Trophoblast cell (in vitro differentiated cells and primary cell): ENCODE data around the gene TEKTIP1.
A peak's percentile ranks its signal among the peaks of the same experiment; 100 is the strongest.

Source experiments
- DNase-seq, 2 donors: peaks; one replicate each; pipeline ENCODE4 v3.0.0-alpha.2; 2016
- H2AFZ ChIP-seq: 2 replicates; pipeline ENCODE4 v1.6.1; 2013; ENCODE audit warnings: low read length, moderate library complexity, mild to moderate bottlenecking; ENCODE audit not compliant: insufficient read depth, poor library complexity
- H2AK5ac ChIP-seq: 2 replicates; pipeline ENCODE4 v1.6.1; 2013; ENCODE audit warnings: mild to moderate bottlenecking, low read length
- H2BK120ac ChIP-seq: 2 replicates; pipeline ENCODE4 v1.6.1; 2013; ENCODE audit warnings: low read length, mild to moderate bottlenecking, moderate library complexity; ENCODE audit not compliant: insufficient read depth, poor library complexity
- H2BK12ac ChIP-seq: 2 replicates; pipeline ENCODE4 v1.6.1; 2013; ENCODE audit warnings: mild to moderate bottlenecking, low read length, moderate library complexity
- H2BK5ac ChIP-seq: 2 replicates; pipeline ENCODE4 v1.6.1; 2013; ENCODE audit warnings: low read length, low read depth, moderate library complexity, mild to moderate bottlenecking; ENCODE audit not compliant: poor library complexity
- H3K14ac ChIP-seq: 2 replicates; pipeline ENCODE4 v1.6.1; 2013; ENCODE audit warnings: mild to moderate bottlenecking, low read length
- H3K18ac ChIP-seq: 2 replicates; pipeline ENCODE4 v1.6.1; 2013; ENCODE audit warnings: mild to moderate bottlenecking, low read length
- H3K23ac ChIP-seq: 2 replicates; pipeline ENCODE4 v1.6.1; 2013; ENCODE audit warnings: low read length
- H3K27ac ChIP-seq: 2 replicates; pipeline ENCODE4 v1.5.1; 2013; ENCODE audit warnings: low read depth, mild to moderate bottlenecking, inconsistent platforms, low read length, moderate library complexity
- H3K27me3 ChIP-seq: 2 replicates; pipeline ENCODE4 v1.6.1; 2013; ENCODE audit warnings: inconsistent platforms, mild to moderate bottlenecking, low read length, moderate library complexity; ENCODE audit not compliant: insufficient read depth
- H3K36me3 ChIP-seq, 2 experiments: 1 replicate in 1 of 2; 2 replicates in 1 of 2; pipeline ENCODE4 v1.6.1; 2013; ENCODE audit warnings: low read length in 2 of 2, mild to moderate bottlenecking in 2 of 2, moderate library complexity in 1 of 2; ENCODE audit not compliant: insufficient read depth in 2 of 2, control insufficient read depth in 1 of 2
- H3K4ac ChIP-seq: 2 replicates; pipeline ENCODE4 v1.6.1; 2013; ENCODE audit warnings: low read depth, mild to moderate bottlenecking, low read length, moderate library complexity
- H3K4me1 ChIP-seq, 2 experiments: 1 replicate in 1 of 2; 2 replicates in 1 of 2; pipeline ENCODE4 v1.6.1; 2013; ENCODE audit warnings: low read length in 2 of 2, mild to moderate bottlenecking in 2 of 2, moderate library complexity in 1 of 2; ENCODE audit not compliant: insufficient read depth in 2 of 2, control insufficient read depth in 1 of 2
- H3K4me2 ChIP-seq: 2 replicates; pipeline ENCODE4 v1.6.1; 2013; ENCODE audit warnings: inconsistent platforms, mild to moderate bottlenecking, low read length, moderate library complexity
- H3K4me3 ChIP-seq: 2 replicates; pipeline ENCODE4 v1.5.1; 2013; ENCODE audit warnings: mild to moderate bottlenecking, low read depth, low read length, inconsistent platforms
- H3K79me1 ChIP-seq: one replicate; pipeline ENCODE4 v1.6.1; 2013; ENCODE audit warnings: low read length
- H3K79me2 ChIP-seq: 2 replicates; pipeline ENCODE4 v1.6.1; 2013; ENCODE audit warnings: low read length, mild to moderate bottlenecking; ENCODE audit not compliant: control insufficient read depth, insufficient read depth, poor library complexity
- H3K9ac ChIP-seq: 2 replicates; pipeline ENCODE4 v1.6.1; 2013; ENCODE audit warnings: mild to moderate bottlenecking, low read length
- H3K9me3 ChIP-seq: 2 replicates; pipeline ENCODE4 v1.6.1; 2013; ENCODE audit warnings: low read depth, mild to moderate bottlenecking, control low read depth, inconsistent platforms, low read length; ENCODE audit not compliant: insufficient read depth
- H4K12ac ChIP-seq: 2 replicates; pipeline ENCODE4 v1.6.1; 2013; ENCODE audit warnings: low read depth, mild to moderate bottlenecking, low read length, moderate library complexity
- H4K8ac ChIP-seq: 2 replicates; pipeline ENCODE4 v1.6.1; 2013; ENCODE audit warnings: low read depth, mild to moderate bottlenecking, low read length, moderate library complexity
- H4K91ac ChIP-seq: one replicate; pipeline ENCODE4 v1.6.1; 2013; ENCODE audit warnings: low read depth, mild to moderate bottlenecking, low read length, moderate library complexity
- WGBS: extraction: QIAGEN DNeasy Blood & Tissue Kit; methylation state at CpG from one replicate; pipeline ENCODE4 v1.1.7; 2013; ENCODE audit warnings: missing lambda C conversion rate; ENCODE audit not compliant: insufficient read length, insufficient coverage; ENCODE audit errors: extremely low coverage; 5-methylcytosine and 5-hydroxymethylcytosine counted together

TEKTIP1 gene

DNA sequence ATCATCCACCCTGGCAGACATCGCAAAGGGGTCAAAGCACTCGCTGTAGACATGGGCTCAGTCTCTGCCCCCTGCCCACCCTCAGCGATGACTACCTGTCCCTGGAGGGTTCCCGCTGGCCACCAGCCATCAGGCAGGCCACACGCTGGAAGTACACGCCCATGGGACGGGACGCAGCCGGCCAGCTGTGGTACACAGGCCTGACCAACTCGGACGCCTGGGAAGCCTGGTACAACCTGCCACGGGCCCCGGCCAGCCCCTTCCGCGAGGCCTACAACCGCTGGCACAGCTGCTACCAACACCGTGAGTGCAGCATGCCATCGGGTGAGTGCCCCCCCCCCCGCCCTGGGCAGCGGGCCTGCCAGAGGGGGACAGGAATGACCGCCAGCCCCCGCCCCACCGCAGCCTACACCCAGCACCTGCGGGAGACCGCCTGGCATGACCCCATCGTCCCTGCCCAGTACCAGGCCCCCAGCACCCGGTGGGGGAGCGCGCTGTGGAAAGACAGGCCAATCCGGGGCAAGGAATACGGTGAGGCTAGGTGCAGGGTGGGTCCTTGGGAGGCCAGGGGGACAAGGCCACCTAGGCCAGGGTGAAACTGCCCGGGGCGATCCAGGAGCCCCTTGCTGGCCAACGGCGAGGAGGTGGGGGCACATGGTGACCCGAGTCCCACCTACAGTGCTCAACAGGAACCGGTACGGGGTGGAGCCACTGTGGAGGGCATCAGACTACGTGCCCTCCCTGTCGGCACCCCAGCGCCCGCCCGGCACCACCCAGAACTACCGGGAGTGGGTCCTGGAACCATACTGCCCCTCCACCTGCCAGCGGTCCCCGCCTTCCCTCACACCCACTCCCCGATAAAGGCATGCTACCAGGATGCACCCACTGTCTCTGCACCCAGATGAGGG is 4.4 kb downstream of the TEKTIP1 start:
- Histone ChIP-seq H3K9me3 (peaks cover 4% of the 10 kb centered on the region), H3K27ac (no peak overlapping the region), H3K4me1 (peaks cover 2 to 5% of the 10 kb centered on the region in 2 experiments), H3K23ac (no peak overlapping the region), H3K27me3 (no peaks in the 10 kb centered on the region), H3K4me3 (no peak overlapping the region), H4K12ac (no peak overlapping the region), H3K36me3 (peaks cover 62 to 65% of the 10 kb centered on the region in 2 experiments), H3K79me1 (no peaks in the 10 kb centered on the region), H2AK5ac (no peak overlapping the region), H2BK5ac (no peak overlapping the region), H3K18ac (no peak overlapping the region), H3K4me2 (no peak overlapping the region), H2BK12ac (no peak overlapping the region), H3K79me2 (no peaks in the 10 kb centered on the region), H3K9ac (no peak overlapping the region), H3K4ac (no peak overlapping the region), H4K91ac (no peak overlapping the region), H3K14ac (no peak overlapping the region), H4K8ac (no peak overlapping the region), H2AFZ (no peak overlapping the region), H2BK120ac (no peak overlapping the region)
- WGBS, result no CpG with 5 or more reads among the region's 47 CpGs
- DNase-seq, result no peak

- Histone ChIP-seq H3K4me2 (no peak overlapping the region), H3K4ac (no peak overlapping the region), H4K91ac (no peak overlapping the region), H3K79me1 (no peaks in the 10 kb centered on the region), H3K18ac (no peak overlapping the region), H3K4me3 (no peak overlapping the region), H2AFZ (no peak overlapping the region), H3K4me1 (peaks cover 0 to under 1% of the 10 kb centered on the region in 2 experiments), H3K9ac (no peak overlapping the region), H3K9me3 (peaks cover 4% of the 10 kb centered on the region), H3K14ac (no peak overlapping the region), H3K27ac (no peak overlapping the region), H2BK12ac (no peak overlapping the region), H2BK5ac (no peak overlapping the region), H2AK5ac (no peak overlapping the region), H4K12ac (no peak overlapping the region), H2BK120ac (no peak overlapping the region), H3K79me2 (no peaks in the 10 kb centered on the region), H3K27me3 (no peaks in the 10 kb centered on the region), H4K8ac (no peak overlapping the region), H3K36me3 (peaks cover 66% of the 10 kb centered on the region in 2 experiments), H3K23ac (no peak overlapping the region)
- no CpG with 5 or more reads among the region's 9 CpGs for WGBS
- DNase-seq, result no peak
Measured at GRCh38 chr19:3544058-3544376, 5.0 kb downstream of the TEKTIP1 start.

- no peak overlapping the region for H3K4me3 ChIP-seq
- no peak overlapping the region for H3K27ac ChIP-seq
- H4K8ac ChIP-seq, result no peak overlapping the region
- H2BK12ac ChIP-seq, result no peak overlapping the region
- H3K18ac ChIP-seq, result no peak overlapping the region
- H3K79me1 ChIP-seq, result no peaks in the 10 kb centered on the region
- DNase-seq, result peak; percentile 75 to 89
- H3K9ac ChIP-seq, result no peak overlapping the region
- no peak overlapping the region for H4K91ac ChIP-seq
- no peak overlapping the region for H3K4ac ChIP-seq
- no peak overlapping the region for H2BK120ac ChIP-seq
- H3K27me3 ChIP-seq, result no peaks in the 10 kb centered on the region
- H3K23ac ChIP-seq, result no peak overlapping the region
- peak overlapping the region; percentile 28 for H4K12ac ChIP-seq
- no peak overlapping the region for H3K14ac ChIP-seq
- peaks cover 4% of the 10 kb centered on the region for H3K9me3 ChIP-seq
- H3K36me3 ChIP-seq, result peaks cover 71% of the 10 kb centered on the region in 2 experiments
- WGBS, result no CpG with 5 or more reads among the region's 30 CpGs
- H2AFZ ChIP-seq, result no peak overlapping the region
- no peak overlapping the region for H2BK5ac ChIP-seq
- no peaks in the 10 kb centered on the region for H3K79me2 ChIP-seq
- no peaks in the 10 kb centered on the region for H3K4me1 ChIP-seq
- H3K4me2 ChIP-seq, result no peak overlapping the region
- H2AK5ac ChIP-seq, result no peak overlapping the region
Measured at GRCh38 chr19:3544742-3545668, 6.0 kb downstream of the TEKTIP1 start.

DNA sequence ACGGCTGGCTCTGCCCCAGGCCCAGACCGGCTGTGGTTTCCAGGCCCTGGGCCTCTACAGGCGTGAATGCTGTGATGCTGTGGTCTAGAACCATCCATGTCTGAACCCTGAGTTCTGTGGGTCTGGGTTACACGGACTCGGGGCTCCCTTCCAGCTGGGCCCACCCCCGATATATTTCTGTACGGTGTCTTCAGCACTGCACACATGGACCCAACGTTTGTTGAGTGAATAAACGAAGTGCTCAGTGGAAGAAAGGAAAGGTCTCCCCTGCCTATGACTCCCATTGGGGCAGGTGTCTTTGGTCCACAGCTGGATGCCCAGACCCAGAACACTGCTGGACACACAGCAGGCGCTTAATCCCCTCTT is 6.7 kb downstream of the TEKTIP1 start:
- H4K12ac ChIP-seq, result peak overlapping the region; percentile 28
- H3K79me1 ChIP-seq, result no peaks in the 10 kb centered on the region
- H3K18ac ChIP-seq, result no peak overlapping the region
- no peak overlapping the region for H3K23ac ChIP-seq
- H3K79me2 ChIP-seq, result no peaks in the 10 kb centered on the region
- H2AFZ ChIP-seq, result no peak overlapping the region
- H3K27ac ChIP-seq, result no peak overlapping the region
- no peak overlapping the region for H4K8ac ChIP-seq
- H2AK5ac ChIP-seq, result no peak overlapping the region
- H3K9me3 ChIP-seq, result peaks cover 4% of the 10 kb centered on the region
- no peak overlapping the region for H3K4me3 ChIP-seq
- H2BK5ac ChIP-seq, result no peak overlapping the region
- no peak overlapping the region for H3K9ac ChIP-seq
- no peak for DNase-seq
- no peak overlapping the region for H3K4me2 ChIP-seq
- no peak overlapping the region for H3K4ac ChIP-seq
- H3K36me3 ChIP-seq, result peaks cover 74 to 75% of the 10 kb centered on the region in 2 experiments
- H2BK120ac ChIP-seq, result no peak overlapping the region
- H2BK12ac ChIP-seq, result no peak overlapping the region
- no peak overlapping the region for H4K91ac ChIP-seq
- H3K4me1 ChIP-seq, result no peaks in the 10 kb centered on the region
- no peak overlapping the region for H3K14ac ChIP-seq
- no CpG with 5 or more reads among the region's 10 CpGs for WGBS
- H3K27me3 ChIP-seq, result no peaks in the 10 kb centered on the region
